Frontal cortex (tissue), 4 donors: ENCODE results near the gene AP4S1. TPM values are rescaled to one million over a fixed set of nuclear protein-coding genes. Genes with fewer than 3 reads are reported as not detected.
"Not testable (repeated sequence)": the region's sequence is repeated elsewhere in the genome, so short reads cannot be mapped to it uniquely, and the experiment has no call there.

ENCODE experiments used
- DNase-seq, 2 donors: peaks; one replicate each; pipeline ENCODE4 v3.0.0; 2012; ENCODE audit warnings: low spot score in 2 of 2
- FAIRE-seq: peaks from 2 replicates; lab custom pipeline; 2012; peaks lifted over from hg19 to GRCh38; lab: Jason Lieb, UNC
- total RNA-seq: library from RNA; depleted of rRNA; stranded (reverse); fragments of >200 nt; gene quantifications from one replicate; pipeline ENCODE4 v1.2.3, GENCODE V29; 2014
- donor health status: control.
- donor health status: control.
- donor health status: control.

AP4S1 gene
- total RNA-seq, 1 donor from 2014 or later: 26.9 TPM

DNA sequence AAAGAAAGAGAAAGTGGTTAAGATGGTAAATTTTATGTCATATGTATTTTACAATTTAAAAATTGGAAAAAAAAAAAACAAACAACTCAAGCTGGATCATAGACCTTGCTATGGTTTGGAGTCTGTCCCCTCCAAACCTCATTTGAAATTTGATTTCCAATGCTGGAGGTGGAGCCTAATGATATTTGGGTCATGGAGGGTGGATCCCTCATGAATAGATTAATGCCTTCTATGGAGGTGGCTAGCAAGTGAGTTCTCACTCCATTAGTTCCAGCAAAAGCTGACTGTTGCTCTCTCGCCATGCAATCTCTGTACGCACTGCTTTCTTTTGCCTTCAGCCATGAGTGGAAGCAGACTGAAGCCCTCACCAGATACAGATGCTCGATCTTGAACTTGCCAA, 22.2 kb upstream of the AP4S1 start:
- no peak for FAIRE-seq
- DNase-seq: no peak

GRCh38 chr14:31004007-31004406, 21.4 kb upstream of the AP4S1 start:
- not testable (repeated sequence) for FAIRE-seq, DNase-seq

DNA sequence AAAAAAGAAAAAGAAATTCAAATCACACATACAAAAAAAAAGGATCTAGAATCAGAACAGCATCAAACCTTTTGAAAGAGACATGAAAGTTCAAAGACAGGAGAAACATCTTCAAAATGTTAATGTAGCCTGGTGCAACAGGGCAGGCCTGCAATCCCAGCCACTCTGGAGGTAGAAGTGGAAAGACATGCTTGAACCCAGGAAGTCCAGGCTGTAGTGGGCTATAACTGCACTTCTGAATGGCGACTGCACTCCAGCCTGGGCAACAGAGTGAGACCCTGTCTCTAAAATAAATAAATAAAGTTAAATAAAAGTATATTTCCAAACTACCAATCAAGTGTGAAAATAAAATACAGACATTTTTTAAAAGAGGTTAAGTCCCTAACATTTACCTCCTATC, 18.7 kb upstream of the AP4S1 start:
- FAIRE-seq: no peak
- DNase-seq: no peak

- FAIRE-seq: no peak
- DNase-seq: no peak
Observed at GRCh38 chr14:31009836-31010574, 15.4 kb upstream of the AP4S1 start.

- FAIRE-seq (no peak), DNase-seq (no peak)
Observed at GRCh38 chr14:31010935-31011334, 14.5 kb upstream of the AP4S1 start.

GRCh38 chr14:31013841-31014240, 11.6 kb upstream of the AP4S1 start:
- FAIRE-seq (no peak), DNase-seq (no peak)

- DNase-seq (no peak), FAIRE-seq (no peak)
Observed at GRCh38 chr14:31018057-31018645, 7.3 kb upstream of the AP4S1 start.

DNA sequence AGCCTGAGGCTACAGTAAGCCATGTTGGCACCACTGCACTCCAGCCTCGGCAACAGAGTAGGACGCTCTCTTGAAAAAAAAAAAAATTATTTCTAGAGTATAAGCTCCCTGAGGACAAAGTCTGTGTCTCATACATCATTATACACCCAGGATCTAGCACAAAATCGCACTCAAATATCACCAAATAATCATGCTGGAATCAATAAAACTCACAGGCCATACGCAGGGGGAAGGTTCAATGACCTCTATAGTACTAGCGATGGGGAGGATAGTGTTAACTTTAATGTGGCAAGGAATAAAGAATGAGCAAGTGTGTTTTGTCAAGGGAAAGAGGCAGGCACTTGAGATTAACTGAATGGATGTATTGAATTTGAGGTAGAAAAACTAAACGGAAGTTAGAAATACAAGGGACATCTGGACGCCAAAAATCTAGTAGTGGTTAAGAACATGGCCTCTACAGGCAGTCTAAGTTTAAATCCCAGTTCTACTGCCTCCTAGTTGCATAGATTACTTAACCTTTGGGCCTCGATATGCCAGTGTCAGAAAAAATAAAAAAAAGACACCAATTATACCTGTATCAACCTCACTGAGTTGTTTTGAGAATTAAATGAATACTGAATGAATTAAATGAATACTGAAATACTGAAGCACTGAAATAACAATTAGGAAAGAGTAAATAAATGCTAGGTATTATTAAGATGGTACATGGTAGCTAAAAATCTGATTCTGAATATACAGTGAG, 4.4 kb upstream of the AP4S1 start:
- DNase-seq: no peak
- no peak for FAIRE-seq

DNA sequence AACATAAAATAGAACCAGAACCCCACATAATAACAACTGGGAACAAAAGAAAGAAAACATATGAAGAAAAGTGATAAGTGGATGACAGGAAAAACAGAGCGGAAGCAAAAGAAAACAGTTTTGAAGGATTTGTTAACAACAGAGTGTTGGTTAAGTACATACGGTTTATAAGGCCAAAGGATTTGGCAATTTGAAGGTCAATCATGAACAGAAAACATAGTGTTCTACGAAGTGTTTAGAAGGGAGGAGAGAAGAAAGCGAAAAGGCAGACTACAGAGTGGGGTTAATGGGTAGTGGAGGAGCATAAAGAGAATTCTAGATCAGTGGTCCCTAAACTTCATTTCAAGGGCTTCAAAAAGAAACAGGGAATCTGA, 3.9 kb upstream of the AP4S1 start:
- no peak for FAIRE-seq

DNA sequence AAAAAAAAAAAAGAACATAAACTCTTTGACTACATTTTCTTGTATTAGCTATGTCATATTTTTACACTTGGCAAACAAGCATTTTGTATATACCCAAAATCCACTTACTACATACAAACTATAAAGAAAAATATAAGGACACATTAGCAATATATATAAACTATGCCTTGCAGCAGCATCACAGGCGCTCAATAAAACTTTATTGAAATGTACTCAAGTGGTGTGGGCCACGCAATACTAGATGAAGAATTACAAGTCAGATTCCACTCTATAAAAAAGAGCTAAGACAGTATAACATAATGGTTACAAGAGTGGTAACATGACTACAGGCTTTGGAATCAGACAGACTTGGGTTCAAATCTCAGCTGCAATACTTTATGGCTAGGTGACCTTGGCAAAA, 3.1 kb upstream of the AP4S1 start:
- no peak for DNase-seq
- FAIRE-seq: no peak

More for the DNA sequence above, 3.9 kb upstream of the AP4S1 start:
- DNase-seq: no peak

DNA sequence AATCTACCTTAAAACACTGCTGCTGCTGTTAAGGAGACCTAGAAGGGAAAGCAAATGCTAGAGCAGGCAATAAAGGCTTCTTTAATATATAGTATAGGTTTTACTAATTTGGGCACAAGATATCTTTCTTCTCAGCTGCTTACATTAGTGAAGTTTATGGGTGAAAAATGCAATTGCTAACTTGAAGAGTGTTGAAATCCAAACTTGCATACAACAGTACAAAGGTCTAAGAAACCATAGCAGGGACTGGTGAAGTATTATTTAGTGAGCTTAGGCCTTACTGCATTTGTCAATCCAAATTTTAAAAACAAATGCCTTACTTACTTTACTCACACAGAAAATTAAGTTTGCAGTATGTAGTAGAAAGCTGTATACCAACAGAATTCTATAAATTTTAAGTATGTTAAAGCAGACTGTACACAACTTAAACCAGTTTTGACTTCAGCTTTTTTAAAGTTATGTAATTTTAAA, 1.4 kb upstream of the AP4S1 start:
- no peak for DNase-seq
- FAIRE-seq: no peak

GRCh38 chr14:31024577-31025366, 677 bp upstream of the AP4S1 start:
- DNase-seq: no peak
- no peak for FAIRE-seq

- no peak for FAIRE-seq
- peak in 1 of 2 donors; percentile 84 for DNase-seq
Observed at GRCh38 chr14:31026077-31026449, 614 bp downstream of the AP4S1 start, which contains the start of gene STRN3. Gene STRN3 (minus strand): TSS chr14:31026379. CDS start chr14:31026185, 194 bp downstream.

GRCh38 chr14:31026450-31027235, 1.2 kb downstream of the AP4S1 start:
- DNase-seq: peak; percentile 56 to 86
- FAIRE-seq: no peak

DNA sequence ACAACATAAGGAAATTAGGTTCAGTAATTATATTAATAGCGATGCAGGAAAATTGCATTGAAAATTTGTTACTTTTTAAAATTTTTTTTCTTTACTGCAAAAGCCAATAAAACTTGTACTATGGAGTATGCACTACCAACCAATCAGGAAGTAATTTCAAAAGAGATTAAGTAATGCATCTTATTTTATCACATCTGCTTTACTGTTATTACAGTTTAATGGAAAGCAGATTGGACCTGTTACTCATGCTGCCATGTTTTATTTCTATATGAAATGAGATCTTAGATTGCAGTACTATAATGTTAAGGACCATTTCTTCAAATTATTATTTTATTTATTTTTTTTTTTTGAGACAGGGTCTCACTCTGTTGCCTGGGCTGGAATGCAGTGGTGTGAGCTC, 2.4 kb downstream of the AP4S1 start:
- no peak for FAIRE-seq
- DNase-seq: no peak

DNA sequence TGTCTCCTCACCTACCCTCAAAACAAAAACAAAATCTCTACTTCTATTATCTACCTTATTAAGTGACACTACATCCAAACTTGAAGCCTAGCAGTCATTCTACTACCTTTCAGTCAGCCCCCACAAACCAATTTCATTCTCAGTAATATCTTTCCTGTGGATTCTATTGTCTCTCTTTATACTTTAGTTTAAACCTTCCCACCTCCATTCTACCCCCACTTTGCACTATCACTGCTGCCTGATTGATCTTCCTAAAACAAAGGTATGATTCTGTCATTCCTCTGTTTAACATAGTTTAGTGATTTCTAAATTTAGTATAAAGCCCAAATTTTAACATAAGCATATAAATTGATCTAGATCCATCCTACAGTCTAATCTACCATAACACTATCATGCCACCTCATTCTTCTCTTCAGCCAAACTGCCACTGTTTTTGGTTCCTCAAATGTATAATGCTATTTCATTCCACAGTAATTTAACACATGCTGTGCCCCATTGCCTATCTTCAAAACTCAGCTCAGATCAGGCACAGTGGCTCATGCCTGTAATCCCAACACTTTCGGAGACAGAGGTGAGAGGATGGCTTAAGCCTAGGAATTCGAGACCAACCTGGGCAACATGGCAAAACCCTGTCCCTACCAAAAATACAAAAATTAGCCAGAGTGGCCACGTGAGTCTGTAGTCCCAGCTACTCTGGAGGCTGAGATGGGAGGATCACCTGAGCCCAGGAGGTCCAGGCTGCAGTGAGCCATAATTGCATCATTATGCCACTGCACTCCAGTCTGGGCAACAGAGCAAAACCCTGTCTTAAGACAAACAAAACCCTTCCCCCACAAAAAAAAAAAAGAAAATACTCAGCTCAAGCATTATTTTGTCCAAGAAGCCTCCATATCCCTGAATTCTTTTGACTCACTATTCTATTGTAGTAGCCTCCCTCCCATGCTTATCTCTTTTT, 3.8 kb downstream of the AP4S1 start:
- DNase-seq (no peak), FAIRE-seq (no peak)

- FAIRE-seq: no peak
- no peak for DNase-seq
Observed at GRCh38 chr14:31030469-31030868, 5.0 kb downstream of the AP4S1 start.

- no peak for FAIRE-seq
- DNase-seq: no peak
Observed at GRCh38 chr14:31036552-31036951, 11.1 kb downstream of the AP4S1 start.
